K562 (cell line): ENCODE data around the gene CSNK2A1. TPM values are rescaled to one million over a fixed set of nuclear protein-coding genes. Genes with fewer than 3 reads are reported as not detected.

ENCODE experiments used
- ARID1B ChIP-seq: fragments of 450-650 bp; IDR thresholded peaks from 2 replicates; pipeline ENCODE4 v1.6.1; 2016; ENCODE audit warnings: antibody characterized with exemption, mild to moderate bottlenecking, inconsistent platforms
- ATF7 ChIP-seq: fragments of 450-650 bp; IDR thresholded peaks from 2 replicates; pipeline ENCODE4 v1.7.1; 2014; ENCODE audit warnings: mild to moderate bottlenecking, moderate library complexity
- CREB3 ChIP-seq: fragments of 450-650 bp; conservative IDR thresholded peaks from 2 replicates; pipeline ENCODE4 v1.6.1; 2016; ENCODE audit warnings: missing genetic modification characterization, low read depth, mild to moderate bottlenecking, missing compliant biosample characterization, moderate library complexity
- CREM ChIP-seq: IDR thresholded peaks from 2 replicates; pipeline ENCODE4 v1.6.1; 2014; ENCODE audit warnings: antibody characterized with exemption, low read depth
- CTCFL ChIP-seq: IDR thresholded peaks from 2 replicates; pipeline ENCODE4 v1.6.1; 2011; ENCODE audit warnings: borderline replicate concordance, low read depth, mild to moderate bottlenecking, moderate library complexity, low read length; ENCODE audit not compliant: insufficient read depth, poor library complexity, severe bottlenecking
- DMBX1 ChIP-seq: fragments of 250-450 bp; sonication (Bioruptor Pico); IDR thresholded peaks from 2 replicates; pipeline ENCODE4 v1.8.0; 2022; ENCODE audit warnings: inconsistent platforms, mild to moderate bottlenecking, moderate library complexity, borderline replicate concordance
- EP400 ChIP-seq: fragments of 450-650 bp; IDR thresholded peaks from 2 replicates; pipeline ENCODE4 v1.6.1; 2017; ENCODE audit warnings: antibody characterized with exemption, mild to moderate bottlenecking, moderate library complexity
- FOXP1 ChIP-seq: sonication (generic); formaldehyde crosslinking; IDR thresholded peaks from 2 replicates; pipeline ENCODE4 v1.8.0; 2022; ENCODE audit warnings: mild to moderate bottlenecking, missing genetic modification reagents
- GABPB1 ChIP-seq: sonication (generic); formaldehyde crosslinking; IDR thresholded peaks from 2 replicates; pipeline ENCODE4 v1.8.0; 2022; ENCODE audit warnings: mild to moderate bottlenecking, missing genetic modification reagents
- KAT8 ChIP-seq: fragments of 450-650 bp; IDR thresholded peaks from 2 replicates; pipeline ENCODE4 v1.6.1; 2016; ENCODE audit warnings: low read depth, mild to moderate bottlenecking
- MAX ChIP-seq: sonication (generic); formaldehyde crosslinking; IDR thresholded peaks from 2 replicates; pipeline ENCODE4 v1.9.0; 2022; ENCODE audit warnings: mild to moderate bottlenecking, missing genetic modification reagents
- NFIC ChIP-seq: fragments of 450-650 bp; IDR thresholded peaks from 2 replicates; pipeline ENCODE4 v1.6.1; 2017; ENCODE audit warnings: mild to moderate bottlenecking, inconsistent platforms
- ZNF143 ChIP-seq: sonication (generic); formaldehyde crosslinking; IDR thresholded peaks from 2 replicates; pipeline ENCODE4 v1.9.0; 2022; ENCODE audit warnings: mild to moderate bottlenecking, missing genetic modification reagents
- ZNF431 ChIP-seq: sonication (generic); formaldehyde crosslinking; IDR thresholded peaks from 2 replicates; pipeline ENCODE4 v1.8.0; 2022; ENCODE audit warnings: mild to moderate bottlenecking, missing genetic modification reagents
- ZNF707 ChIP-seq: fragments of 250-450 bp; sonication (Bioruptor Pico); conservative IDR thresholded peaks from 2 replicates; pipeline ENCODE4 v1.8.0; 2022; ENCODE audit warnings: inconsistent platforms, mild to moderate bottlenecking, moderate library complexity
- ZNF780A ChIP-seq: fragments of 250-450 bp; sonication (Bioruptor Pico); IDR thresholded peaks from 2 replicates; pipeline ENCODE4 v1.5.0; 2021; ENCODE audit warnings: mild to moderate bottlenecking
- polyA plus RNA-seq, 8 experiments: library from polyadenylated mRNA; depleted of rRNA in 4 of 8; stranded (reverse) in 5 of 8; unstranded in 3 of 8; fragments of >200 nt; fragmentation: Nextera tagmentation in 2 of 8; fragmentation: Illumina TruSeq in 1 of 8; extraction: Ambion mirVana in 2 of 8; extraction: Trizol in 1 of 8; gene quantifications; 2 replicates each; pipeline versions ENCODE4 v1.2.1 to v1.2.3, GENCODE V29; 2011 to 2014; ENCODE audit warnings: inconsistent platforms in 1 of 8, missing spikeins in 1 of 8
- total RNA-seq, 7 experiments: library from RNA; depleted of rRNA in 6 of 7; stranded (reverse); fragments of >200 nt in 6 of 7; fragmentation: Illumina TruSeq in 2 of 7; extraction: Trizol in 2 of 7; gene quantifications; 2 replicates each; pipeline versions ENCODE4 v1.2.1 to v1.2.3, GENCODE V29; 2011 to 2021; ENCODE audit warnings: low replicate concordance in 1 of 7
- TF ChIP-seq, protein P1 (sequence below): sonication (generic); formaldehyde crosslinking; IDR thresholded peaks from 2 replicates; pipeline ENCODE4 v1.8.0; 2022; ENCODE audit warnings: missing genetic modification reagents, mild to moderate bottlenecking, moderate library complexity, borderline replicate concordance
- TF ChIP-seq, protein P2 (sequence below): sonication (generic); formaldehyde crosslinking; IDR thresholded peaks from 2 replicates; pipeline ENCODE4 v1.8.1; 2023; ENCODE audit warnings: mild to moderate bottlenecking, missing genetic modification reagents
- TF ChIP-seq, protein P3 (sequence below): fragments of 450-650 bp; IDR thresholded peaks from 2 replicates; pipeline ENCODE4 v1.6.1; 2016

Gene CSNK2A1
- total and polyA plus RNA-seq, 9 of the 15 experiments (the other 6 are each of a cell fraction or from before 2014, with no cell fraction given): 71.0 to 251 (median 103) TPM

DNA sequence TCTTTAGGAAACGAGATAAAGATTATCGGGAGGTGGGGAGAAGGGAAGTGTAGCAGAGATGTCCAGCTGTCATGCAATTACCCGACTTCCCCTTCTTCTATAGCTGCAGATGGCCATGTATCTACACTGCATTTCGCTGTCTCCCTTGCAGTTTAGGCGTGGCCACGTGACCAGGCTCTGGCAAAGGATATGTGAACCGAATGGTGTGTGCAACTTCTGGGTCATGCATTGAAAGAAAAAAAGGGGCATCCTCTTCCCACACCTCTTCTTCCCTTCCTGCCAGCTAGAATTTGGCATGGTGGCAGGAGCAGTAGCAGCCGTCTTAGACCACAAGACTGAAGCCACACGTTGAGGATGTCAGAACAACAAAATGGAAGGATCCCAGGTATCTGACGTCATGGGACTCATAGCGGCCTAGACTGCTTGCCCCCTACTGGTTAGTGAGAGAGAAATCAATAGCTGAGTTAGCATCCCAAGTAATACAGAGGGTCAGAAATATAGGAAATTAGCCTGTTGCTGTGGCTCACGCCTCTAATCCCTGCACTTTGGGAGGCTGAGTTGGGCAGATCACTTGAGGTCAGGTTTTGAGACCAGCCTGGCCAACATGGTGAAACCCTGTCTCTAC is 33.7 kb upstream of the CSNK2A1 start (continued):
- TF ChIP-seq GABPB1 (CRISPR knock-in tag): peak; percentile 49; the same call in 1 of the 2 replicates
- peak; percentile 51; the same call in 1 of the 2 replicates for TF ChIP-seq CREB3 (tag)
- TF ChIP-seq, protein P1, sequence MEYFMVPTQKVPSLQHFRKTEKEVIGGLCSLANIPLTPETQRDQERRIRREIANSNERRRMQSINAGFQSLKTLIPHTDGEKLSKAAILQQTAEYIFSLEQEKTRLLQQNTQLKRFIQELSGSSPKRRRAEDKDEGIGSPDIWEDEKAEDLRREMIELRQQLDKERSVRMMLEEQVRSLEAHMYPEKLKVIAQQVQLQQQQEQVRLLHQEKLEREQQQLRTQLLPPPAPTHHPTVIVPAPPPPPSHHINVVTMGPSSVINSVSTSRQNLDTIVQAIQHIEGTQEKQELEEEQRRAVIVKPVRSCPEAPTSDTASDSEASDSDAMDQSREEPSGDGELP: peak; percentile 41; the same call in 1 of the 2 replicates
- peak; percentile 83; the same call in 1 of the 2 replicates for TF ChIP-seq KAT8
- TF ChIP-seq ZNF143: peak; percentile 70; the same call in 1 of the 2 replicates
- peak; percentile 95 for TF ChIP-seq CREM
- TF ChIP-seq, protein P2, sequence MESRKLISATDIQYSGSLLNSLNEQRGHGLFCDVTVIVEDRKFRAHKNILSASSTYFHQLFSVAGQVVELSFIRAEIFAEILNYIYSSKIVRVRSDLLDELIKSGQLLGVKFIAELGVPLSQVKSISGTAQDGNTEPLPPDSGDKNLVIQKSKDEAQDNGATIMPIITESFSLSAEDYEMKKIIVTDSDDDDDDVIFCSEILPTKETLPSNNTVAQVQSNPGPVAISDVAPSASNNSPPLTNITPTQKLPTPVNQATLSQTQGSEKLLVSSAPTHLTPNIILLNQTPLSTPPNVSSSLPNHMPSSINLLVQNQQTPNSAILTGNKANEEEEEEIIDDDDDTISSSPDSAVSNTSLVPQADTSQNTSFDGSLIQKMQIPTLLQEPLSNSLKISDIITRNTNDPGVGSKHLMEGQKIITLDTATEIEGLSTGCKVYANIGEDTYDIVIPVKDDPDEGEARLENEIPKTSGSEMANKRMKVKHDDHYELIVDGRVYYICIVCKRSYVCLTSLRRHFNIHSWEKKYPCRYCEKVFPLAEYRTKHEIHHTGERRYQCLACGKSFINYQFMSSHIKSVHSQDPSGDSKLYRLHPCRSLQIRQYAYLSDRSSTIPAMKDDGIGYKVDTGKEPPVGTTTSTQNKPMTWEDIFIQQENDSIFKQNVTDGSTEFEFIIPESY (CRISPR knock-in tag): peak; percentile 36; the same call in 1 of the 2 replicates
- no peak for TF ChIP-seq ARID1B
- TF ChIP-seq ZNF431 (CRISPR knock-in tag): 0 out of 2 replicates have a peak, but pooled peaks have one; percentile 67
- peak; percentile 91 for TF ChIP-seq MAX
- TF ChIP-seq, protein P3, sequence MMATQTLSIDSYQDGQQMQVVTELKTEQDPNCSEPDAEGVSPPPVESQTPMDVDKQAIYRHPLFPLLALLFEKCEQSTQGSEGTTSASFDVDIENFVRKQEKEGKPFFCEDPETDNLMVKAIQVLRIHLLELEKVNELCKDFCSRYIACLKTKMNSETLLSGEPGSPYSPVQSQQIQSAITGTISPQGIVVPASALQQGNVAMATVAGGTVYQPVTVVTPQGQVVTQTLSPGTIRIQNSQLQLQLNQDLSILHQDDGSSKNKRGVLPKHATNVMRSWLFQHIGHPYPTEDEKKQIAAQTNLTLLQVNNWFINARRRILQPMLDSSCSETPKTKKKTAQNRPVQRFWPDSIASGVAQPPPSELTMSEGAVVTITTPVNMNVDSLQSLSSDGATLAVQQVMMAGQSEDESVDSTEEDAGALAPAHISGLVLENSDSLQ: 0 out of 2 replicates have a peak, but pooled peaks have one; percentile 25
- TF ChIP-seq CTCFL: peak; percentile 56
- peak; percentile 57; the same call in 1 of the 2 replicates for TF ChIP-seq FOXP1 (CRISPR knock-in tag)
- TF ChIP-seq EP400: peak; percentile 69
- TF ChIP-seq DMBX1 (CRISPR knock-in tag): peak; percentile 44; the same call in 1 of the 2 replicates
- peak; percentile 97 for TF ChIP-seq ATF7
- no peak for TF ChIP-seq ZNF780A (CRISPR knock-in tag)
- TF ChIP-seq ZNF707: no peak
- peak; percentile 31 for TF ChIP-seq NFIC
